Lower lobe of right lung (tissue), 2 donors: ENCODE results near the gene SLC24A3. TPM values are rescaled to one million over a fixed set of nuclear protein-coding genes. Genes with fewer than 3 reads are reported as not detected.

Experiments
- ATAC-seq, 2 donors: fragments of 200-7000 bp; cut with Tn5 transposase; one replicate each; pipeline ENCODE4 v1.9.1; 2020 to 2022; ENCODE audit warnings: mild to moderate bottlenecking in 2 of 2, moderate library complexity in 2 of 2
- DNase-seq: peaks from one replicate; pipeline ENCODE4 v3.0.0-alpha.2; 2020
- H3K27ac ChIP-seq: fragments of 200-600 bp; one replicate; pipeline ENCODE4 v1.8.0; 2022
- H3K27me3 ChIP-seq: fragments of 200-600 bp; one replicate; pipeline ENCODE4 v1.8.0; 2022; ENCODE audit warnings: low read depth
- H3K36me3 ChIP-seq: fragments of 200-600 bp; one replicate; pipeline ENCODE4 v1.8.0; 2022; ENCODE audit warnings: mild to moderate bottlenecking
- H3K4me1 ChIP-seq: fragments of 200-600 bp; one replicate; pipeline ENCODE4 v1.8.0; 2022
- H3K4me3 ChIP-seq: fragments of 200-600 bp; one replicate; pipeline ENCODE4 v1.8.0; 2022; ENCODE audit warnings: mild to moderate bottlenecking
- H3K9me3 ChIP-seq: fragments of 200-600 bp; one replicate; pipeline ENCODE4 v1.8.0; 2022
- CTCF ChIP-seq: fragments of 200-600 bp; IDR thresholded peaks from one replicate; pipeline ENCODE4 v1.8.0; 2022; ENCODE audit warnings: antibody characterized with exemption, mild to moderate bottlenecking
- intact Hi-C: fragments of 100-400 bp; cut with DNase I; formaldehyde crosslinking; loops from one replicate; pipeline ENCODE4 v1.11.0; 2022
- total RNA-seq: library from RNA; stranded (reverse); fragmentation: NEBNext Ultra II Directional; extraction: Animal tissue kit (Norgen Biotek cat#: 25700); gene quantifications from one replicate; pipeline ENCODE4 v1.2.1, GENCODE V29; 2021
- donor health status: DM: no; HTN: yes; CAD: no; lungs with severe emphysema.

The SLC24A3 gene
- total RNA-seq, 1 donor from 2014 or later: 7.9 TPM

DNA sequence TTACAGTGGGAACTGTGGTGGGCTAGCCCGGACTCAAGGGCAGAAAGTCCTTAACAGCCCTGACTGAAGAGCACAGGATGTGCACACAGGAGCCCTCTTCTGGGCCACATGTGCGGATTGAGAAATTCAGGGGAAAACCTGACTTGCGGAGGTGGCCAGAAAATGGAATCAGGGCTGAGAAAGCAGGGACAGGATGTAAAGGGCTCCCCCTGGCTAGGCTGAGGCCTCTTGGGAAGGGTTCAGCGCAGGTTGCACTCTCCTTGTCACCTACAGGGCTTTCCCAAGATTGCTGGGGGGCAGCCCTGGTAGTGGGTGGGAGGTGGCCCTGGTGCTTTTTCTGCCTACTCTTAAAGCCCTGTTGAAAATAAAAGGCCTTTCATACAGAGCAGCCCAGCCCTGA is 251.2 kb downstream of the SLC24A3 start:
- Histone ChIP-seq H3K4me3 (no peak overlapping the region), H3K9me3 (no peaks in the 10 kb centered on the region), H3K36me3 (no peaks in the 10 kb centered on the region), H3K27ac (no peak overlapping the region), H3K4me1 (no peaks in the 10 kb centered on the region), H3K27me3 (no peaks in the 10 kb centered on the region)
- intact Hi-C loops: no loop called here
- DNase-seq (no peak), ATAC-seq (no peak)
- TF ChIP-seq CTCF: no peak

DNA sequence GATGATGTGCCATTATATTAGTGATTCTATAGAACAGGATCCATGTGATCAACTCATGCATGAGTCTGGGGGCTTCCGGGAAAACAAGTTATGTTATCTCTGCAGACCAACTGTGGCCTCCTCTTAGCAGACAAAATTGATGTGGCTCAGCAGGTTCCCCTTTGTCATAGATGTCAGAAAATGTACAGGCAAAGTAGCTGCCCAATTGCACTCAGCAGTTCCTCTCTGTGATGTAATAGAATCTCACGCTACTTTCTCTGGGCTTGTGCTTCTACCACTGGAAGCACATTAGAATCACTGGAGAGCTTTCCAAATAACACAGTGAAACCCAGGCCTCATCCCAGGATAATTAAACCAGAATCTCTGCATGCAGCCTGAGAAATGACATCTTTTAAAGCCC is 253.1 kb downstream of the SLC24A3 start:
- ATAC-seq (no peak), DNase-seq (no peak)
- no peak overlapping the region for H3K4me3 ChIP-seq
- no peak overlapping the region for H3K27ac ChIP-seq
- H3K4me1 ChIP-seq: no peaks in the 10 kb centered on the region
- no peaks in the 10 kb centered on the region for H3K9me3 ChIP-seq
- intact Hi-C loops: no loop called here
- no peaks in the 10 kb centered on the region for H3K27me3 ChIP-seq
- no peak for TF ChIP-seq CTCF
- no peaks in the 10 kb centered on the region for H3K36me3 ChIP-seq

- H3K36me3 ChIP-seq: no peaks in the 10 kb centered on the region
- H3K4me1 ChIP-seq: no peaks in the 10 kb centered on the region
- TF ChIP-seq CTCF: no peak
- DNase-seq (no peak), ATAC-seq (no peak)
- no peak overlapping the region for H3K4me3 ChIP-seq
- intact Hi-C loops: no loop called here
- H3K27me3 ChIP-seq: no peaks in the 10 kb centered on the region
- no peaks in the 10 kb centered on the region for H3K9me3 ChIP-seq
- H3K27ac ChIP-seq: no peak overlapping the region
These were observed 253.9 kb downstream of the SLC24A3 start for GRCh38 chr20:19466206-19466928.

GRCh38 chr20:19473216-19473921 is 260.9 kb downstream of the SLC24A3 start:
- no peak for DNase-seq
- H3K27ac ChIP-seq: no peak overlapping the region
- no peaks in the 10 kb centered on the region for H3K36me3 ChIP-seq
- TF ChIP-seq CTCF: no peak
- H3K27me3 ChIP-seq: no peaks in the 10 kb centered on the region
- no peak overlapping the region for H3K4me3 ChIP-seq
- H3K9me3 ChIP-seq: no peaks in the 10 kb centered on the region
- H3K4me1 ChIP-seq: no peaks in the 10 kb centered on the region
- intact Hi-C loops: no loop called here
- no peak for ATAC-seq

GRCh38 chr20:19473922-19474286 is 261.5 kb downstream of the SLC24A3 start:
- no peak for TF ChIP-seq CTCF
- ATAC-seq (no peak), DNase-seq (no peak)
- no peak overlapping the region for H3K4me3 ChIP-seq
- intact Hi-C loops: no loop called here
- no peak overlapping the region for H3K27ac ChIP-seq
- H3K4me1 ChIP-seq: no peaks in the 10 kb centered on the region
- no peaks in the 10 kb centered on the region for H3K36me3 ChIP-seq
- H3K27me3 ChIP-seq: no peaks in the 10 kb centered on the region
- no peaks in the 10 kb centered on the region for H3K9me3 ChIP-seq
